Measurements from ENCODE around the gene HTRA3.

HTRA3 gene

DNA sequence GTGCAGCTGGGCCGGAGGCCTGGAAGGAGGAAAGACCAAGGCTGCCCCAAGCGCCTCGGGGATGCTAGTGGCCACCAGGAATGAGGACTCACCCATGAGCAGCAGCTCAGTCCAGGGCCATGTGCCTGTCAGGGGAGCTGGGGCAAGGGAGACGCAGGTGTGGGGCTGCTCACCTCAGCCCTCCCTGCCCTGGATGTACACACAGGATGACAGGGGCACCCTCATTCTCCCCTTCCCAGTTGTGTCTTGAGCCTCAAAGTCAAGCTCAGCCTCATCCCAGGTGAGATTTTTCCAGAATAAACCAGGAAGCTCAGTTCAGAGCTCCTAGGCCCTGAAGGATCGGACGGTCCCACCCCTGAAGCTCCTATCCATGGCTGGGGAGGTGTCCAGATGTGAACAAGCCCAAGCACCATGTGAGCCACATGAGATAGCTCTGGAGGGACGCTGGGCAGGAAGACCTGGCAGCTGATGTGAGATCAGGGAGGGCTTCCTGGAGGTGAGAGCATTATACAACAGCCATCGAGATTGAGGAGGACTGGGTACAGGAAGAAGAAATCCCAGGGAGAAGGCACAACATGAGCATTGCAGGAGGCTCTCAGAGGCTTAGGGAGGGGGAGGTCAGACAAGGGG is 23.0 kb downstream of the HTRA3 start:
- no peak for DNase-seq (ENCODE audit: low read depth)

DNA sequence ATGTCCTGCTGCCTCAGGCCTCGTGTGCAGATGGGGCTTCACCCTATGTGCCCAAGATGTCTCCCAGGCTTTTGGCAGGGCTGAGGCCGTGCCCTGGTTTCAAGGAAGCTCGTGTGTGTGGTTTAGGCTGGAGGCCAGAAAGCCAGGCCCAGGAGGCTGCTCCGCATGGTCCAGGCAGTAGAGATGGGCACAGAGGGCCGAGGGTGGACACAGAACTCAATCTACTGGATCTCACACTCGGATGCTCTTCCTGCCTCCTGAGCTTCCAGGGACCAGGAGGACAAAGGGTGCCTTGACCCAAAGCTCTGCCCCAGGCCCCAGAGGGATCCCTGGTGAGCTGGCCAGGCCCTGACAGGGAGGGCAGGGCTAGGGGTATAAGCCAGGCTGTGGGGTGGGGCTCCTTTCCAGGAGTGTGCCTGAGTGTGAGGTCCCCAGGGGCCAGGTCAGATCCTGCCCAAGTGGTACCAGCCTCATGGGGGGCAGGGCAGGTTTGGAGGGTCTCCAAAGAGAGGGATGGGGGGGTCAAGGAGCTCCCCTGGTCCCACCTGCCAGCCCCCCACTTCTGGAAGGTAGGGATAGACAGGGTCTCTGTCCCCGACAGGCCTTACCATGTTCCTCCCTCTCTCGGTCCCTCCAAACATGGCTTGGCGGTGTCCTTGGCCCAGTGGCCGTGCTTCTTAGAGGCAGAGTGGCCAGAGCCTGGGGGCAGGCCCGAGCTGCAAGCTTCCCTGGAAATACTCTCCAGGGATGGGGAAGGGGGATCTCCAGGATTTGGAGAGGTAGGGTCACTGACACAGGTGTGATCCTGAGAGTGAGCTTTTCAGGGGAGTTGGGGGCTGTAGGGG is 23.8 kb downstream of the HTRA3 start:
- DNase-seq (ENCODE audit: low read depth): no peak

DNA sequence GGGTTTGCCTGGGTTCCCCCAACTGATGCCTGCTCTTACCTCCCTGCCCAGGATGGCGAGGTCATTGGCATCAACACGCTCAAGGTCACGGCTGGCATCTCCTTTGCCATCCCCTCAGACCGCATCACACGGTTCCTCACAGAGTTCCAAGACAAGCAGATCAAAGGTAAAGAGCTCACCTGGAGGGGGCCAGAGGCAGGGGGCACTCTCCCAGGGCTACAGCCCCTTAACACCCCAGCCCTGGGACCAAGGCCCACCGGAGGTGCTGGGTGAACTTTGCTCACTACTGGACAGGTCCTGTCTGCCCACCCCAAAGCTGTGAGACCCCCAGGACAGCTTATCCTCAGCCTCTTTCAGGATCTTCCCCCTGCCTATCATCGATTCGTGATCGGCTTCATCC is 24.5 kb downstream of the HTRA3 start:
- DNase-seq (ENCODE audit: low read depth): no peak

DNA sequence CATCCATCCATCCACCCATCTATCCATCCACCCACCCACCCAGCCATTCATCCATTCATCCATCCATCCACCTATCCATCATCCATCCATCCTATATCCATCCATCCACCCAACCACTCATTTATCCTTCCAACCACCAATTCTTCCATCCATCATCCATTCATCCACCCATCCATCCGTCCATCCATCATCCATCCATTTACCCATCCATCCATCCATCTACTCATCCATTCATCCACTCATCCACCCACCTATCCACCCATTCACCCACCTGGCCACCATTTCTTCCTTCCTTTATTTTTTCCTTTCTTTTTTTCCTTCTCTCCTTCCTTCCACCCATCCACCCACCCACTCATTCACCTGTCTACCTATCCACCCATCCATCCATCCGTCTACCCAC is 25.2 kb downstream of the HTRA3 start:
- DNase-seq (ENCODE audit: low read depth): no peak

DNA sequence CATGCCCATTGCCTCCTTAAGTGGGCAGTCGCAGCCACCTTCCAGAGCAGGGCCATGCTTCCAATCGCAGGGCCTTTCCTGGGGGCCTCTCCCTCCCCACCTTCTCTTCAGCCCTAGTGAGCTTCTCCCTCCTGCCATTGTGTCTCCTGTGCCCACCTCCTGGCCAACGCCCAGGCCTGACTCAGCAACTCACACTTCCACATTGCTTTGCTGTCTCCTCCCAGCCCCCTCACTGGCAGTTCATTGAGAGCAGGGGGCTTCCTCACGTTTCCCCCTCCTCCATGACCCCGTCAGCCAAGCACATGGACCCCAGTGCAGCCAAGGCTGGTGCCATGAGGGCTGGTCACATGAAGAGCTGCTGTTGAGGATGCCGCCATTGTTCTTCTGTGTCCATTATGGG is 25.9 kb downstream of the HTRA3 start:
- DNase-seq (ENCODE audit: low read depth): no peak

DNA sequence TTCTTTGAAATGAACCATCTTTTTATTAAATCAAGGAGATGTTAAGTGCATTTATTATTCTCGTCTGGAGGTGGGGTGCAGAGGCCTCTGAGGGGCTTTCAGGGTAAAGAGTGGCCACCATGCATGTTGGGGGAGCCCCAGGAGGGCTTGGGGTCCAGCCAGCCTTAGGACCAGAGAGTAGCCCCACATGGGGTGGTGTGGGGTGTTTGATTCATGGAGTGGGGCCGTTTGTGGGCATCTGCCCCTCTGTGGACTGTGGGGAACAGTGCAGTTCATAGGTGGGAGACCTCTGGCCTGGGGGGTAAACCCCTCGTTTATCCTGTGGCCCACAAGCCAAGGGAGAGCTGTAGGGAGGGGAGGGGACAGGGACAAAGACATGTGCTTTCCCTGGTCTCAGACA is 26.9 kb downstream of the HTRA3 start:
- DNase-seq (ENCODE audit: low read depth): no peak

DNA sequence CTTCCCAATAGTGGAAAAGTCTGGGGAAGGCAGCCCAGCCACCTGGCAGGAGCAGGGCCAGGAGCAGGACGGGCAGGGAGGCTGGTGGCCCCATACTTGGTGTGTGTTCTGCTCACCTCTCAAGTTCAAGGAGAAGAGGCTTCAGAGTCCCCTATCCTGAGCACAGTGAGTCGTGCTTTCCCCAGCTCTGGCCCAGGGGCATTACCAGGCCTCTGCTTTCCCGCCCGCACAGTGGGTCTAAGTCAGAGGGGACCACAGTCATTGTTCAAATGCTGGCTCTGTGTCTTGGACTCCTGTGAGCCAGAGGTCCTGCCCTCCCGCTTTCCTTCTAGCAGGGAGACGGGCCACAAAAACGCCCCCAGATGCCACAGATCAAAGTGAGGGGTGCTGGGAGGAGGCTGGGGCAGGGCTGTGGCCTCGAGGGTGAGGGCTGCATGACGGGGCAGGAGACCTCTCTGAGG is 27.6 kb downstream of the HTRA3 start:
- DNase-seq (ENCODE audit: low read depth): no peak

DNA sequence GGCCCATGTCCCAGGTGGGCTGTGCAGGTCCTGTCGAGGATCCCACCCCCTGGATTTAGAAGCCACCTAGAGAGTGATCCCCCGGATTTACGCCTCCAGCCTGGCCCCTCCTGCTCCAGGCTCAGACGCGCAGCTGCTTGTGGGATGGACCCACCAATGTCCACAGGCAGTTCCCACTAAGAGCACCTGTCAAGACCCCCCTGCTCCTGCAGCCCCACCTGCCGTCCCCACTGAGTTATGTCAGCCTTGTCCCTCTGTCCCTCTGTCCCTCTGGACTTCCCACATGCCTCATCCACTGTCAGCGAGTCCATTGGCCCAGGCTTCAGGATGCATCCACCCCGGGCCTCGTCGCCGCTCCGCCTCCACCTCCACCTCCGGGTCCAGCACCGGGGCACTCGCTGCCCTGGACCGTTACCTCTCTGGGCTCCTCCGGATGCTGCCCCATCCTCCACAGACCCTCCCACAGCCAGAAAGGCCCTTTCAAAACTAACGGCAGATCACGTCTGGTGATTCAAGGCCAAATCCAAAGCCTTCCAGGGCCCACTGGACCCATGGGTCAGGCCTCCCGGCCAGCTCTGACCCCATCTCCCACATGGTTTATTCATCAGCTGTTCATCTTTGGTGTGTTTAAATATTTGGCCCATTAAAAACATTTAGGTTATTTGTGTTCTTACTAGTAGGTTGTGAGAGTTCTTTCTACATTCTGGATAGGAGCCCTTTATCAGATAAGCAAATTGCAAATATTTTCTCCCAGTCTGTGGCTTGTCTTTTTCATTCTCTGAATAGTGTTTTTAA is 28.3 kb downstream of the HTRA3 start:
- no peak for DNase-seq (ENCODE audit: low read depth)

DNA sequence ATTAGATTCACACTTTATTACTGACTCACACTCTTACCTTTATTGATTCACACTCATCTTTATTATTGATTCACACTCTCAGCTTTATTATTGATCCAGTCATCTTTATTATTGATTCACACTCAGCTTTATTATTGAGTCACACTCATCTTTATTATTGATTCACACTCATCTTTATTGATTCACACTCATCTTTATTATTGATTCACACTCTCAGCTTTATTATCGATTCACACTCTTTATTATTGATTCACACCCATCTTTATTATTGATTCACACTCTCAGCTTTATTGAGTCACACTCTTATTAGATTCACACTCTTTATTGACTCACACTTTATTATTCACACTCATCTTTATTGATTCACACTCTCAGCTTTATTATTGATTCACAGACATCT is 31.3 kb downstream of the HTRA3 start:
- DNase-seq (ENCODE audit: low read depth): no peak

DNA sequence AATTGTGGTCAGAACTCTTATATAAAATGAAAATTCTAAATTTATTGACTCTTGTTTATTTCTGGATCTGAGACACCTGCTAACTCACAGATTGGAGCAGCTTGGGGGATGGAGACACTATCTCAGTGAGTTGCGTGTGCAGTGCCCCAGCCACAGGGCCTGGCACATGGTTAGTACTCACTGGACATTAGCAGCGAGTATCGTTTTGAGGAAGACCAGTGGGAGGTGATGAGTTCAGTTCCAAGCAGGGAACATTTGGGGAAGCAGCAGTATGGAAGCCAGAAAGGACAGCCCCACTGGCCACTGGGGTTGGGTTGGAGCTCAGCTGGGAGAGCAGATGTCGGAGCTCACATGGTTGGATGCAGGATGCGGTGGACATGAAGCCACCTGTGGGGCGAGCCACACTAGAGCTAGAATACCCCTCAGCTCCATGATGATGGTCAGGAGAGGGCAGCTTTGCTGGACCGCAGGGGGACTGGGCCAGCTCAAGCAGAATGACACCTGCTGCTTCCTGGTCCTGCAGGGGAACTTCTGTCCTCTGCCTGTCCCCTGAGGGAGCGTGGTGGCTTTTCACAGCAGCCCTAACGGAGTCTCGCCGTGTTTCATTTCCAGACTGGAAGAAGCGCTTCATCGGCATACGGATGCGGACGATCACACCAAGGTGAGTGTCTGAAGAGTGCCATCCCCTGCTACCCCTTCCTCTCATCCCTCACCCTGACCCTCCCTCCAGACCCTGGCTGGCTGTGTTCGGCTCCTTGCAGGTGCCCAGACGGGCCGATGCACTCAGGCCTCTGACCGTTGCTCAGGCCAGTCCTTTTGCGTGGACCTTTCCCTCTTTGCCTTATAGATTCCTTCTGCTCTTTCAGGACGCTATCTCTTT is 32.5 kb downstream of the HTRA3 start:
- no peak for DNase-seq (ENCODE audit: low read depth)

DNA sequence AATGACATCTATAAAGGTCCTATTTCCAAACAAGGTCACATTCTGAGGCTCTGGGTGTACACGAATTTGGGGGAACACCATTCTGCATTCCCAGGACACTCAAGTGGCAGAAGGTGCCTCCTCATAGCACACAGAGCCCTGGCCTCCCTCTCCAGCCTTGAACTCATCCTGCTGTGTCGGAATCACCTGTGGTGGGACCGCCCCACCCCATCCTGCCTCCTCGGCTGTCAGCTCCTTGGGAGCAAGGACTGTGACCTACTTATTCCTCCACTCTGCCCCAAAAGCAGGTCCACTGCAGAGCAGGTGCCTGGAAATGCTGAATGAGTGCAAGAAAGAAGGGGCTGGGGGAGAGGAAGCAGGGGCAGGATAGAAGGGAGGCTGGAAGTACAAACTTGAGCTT is 33.5 kb downstream of the HTRA3 start:
- DNase-seq (ENCODE audit: low read depth): no peak

DNA sequence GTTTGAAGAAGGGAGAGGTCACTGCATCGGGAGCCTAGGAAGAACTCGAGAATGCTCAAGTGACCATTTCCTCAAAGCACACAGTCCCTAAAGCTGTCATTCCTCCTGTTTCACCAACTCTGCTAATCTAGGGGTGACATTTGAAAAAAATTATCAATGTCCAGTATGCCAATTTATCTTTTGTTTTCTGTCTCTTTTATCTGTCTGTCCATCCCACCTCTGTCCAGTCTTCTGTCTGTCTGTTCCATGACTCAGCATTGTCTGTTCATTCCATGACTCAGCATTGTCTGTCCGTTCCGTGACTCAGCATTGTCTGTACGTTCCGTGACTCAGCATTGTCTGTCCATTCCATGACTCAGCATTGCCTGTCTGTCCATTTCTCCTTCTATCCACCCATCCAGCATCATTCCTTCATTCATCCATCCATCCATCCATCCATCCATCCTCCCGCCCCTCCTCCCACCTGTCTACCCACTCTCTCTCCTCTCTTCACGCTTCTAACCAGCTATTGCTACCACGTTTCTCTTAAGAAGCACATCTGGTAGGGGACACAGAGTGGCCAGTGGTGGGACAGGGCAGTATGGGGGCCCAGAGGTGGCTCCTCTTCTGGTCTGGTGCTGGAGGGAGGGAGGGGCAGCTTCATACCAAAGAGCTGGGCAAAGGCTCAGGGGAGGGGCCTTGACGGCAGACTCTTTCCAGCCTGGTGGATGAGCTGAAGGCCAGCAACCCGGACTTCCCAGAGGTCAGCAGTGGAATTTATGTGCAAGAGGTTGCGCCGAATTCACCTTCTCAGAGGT is 34.1 kb downstream of the HTRA3 start:
- peak; percentile 95 for DNase-seq (ENCODE audit: low read depth)

DNA sequence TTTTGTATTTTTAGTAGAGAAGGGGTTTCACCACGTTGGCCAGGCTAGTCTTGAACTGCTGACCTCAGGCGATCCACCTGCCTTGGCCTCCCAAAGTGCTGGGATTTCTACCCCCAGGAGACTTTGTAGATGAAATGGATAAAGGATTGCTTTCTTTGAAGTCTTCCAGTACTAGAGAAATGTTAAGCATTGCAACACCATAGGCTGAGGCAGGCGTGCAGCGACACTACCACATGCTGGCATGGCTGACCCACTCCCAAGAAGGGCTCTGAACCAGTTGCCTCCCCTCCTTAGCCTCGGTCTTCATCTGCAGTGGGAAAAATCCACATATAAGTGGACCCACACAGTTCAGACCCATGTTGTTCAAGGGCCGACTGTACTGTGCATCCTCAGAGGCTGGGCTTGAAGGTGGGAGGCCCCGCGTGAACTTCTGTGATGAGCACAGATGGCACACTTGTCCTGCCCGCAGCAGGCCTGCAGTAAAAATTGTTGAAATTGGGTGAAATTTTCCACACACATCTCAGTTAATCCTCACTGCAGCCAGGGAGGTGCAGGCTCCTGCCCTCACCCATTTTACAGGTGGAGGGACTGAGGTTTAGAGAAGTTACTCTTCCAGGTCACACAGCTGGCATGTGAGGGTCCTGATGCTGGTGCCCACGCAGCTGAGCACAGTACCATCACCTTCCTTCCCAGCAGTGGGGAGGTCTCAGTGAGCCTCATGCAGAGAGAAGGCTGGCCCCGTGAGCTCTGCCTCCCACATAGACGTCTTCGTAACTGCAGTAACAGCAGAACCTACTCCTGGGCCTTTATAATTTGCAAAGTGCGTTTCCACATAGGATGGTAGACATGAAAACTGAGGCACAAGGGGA is 35.5 kb downstream of the HTRA3 start:
- no peak for DNase-seq (ENCODE audit: low read depth)

DNA sequence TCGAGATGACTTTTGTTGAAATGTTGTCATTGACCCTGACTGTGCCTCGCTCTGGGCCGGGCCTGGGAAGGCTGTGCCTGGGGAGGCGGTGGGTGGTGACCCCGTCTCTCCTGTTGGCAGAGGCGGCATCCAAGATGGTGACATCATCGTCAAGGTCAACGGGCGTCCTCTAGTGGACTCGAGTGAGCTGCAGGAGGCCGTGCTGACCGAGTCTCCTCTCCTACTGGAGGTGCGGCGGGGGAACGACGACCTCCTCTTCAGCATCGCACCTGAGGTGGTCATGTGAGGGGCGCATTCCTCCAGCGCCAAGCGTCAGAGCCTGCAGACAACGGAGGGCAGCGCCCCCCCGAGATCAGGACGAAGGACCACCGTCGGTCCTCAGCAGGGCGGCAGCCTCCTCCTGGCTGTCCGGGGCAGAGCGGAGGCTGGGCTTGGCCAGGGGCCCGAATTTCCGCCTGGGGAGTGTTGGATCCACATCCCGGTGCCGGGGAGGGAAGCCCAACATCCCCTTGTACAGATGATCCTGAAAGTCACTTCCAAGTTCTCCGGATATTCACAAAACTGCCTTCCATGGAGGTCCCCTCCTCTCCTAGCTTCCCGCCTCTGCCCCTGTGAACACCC is 36.4 kb downstream of the HTRA3 start:
- no peak for DNase-seq (ENCODE audit: low read depth)

DNA sequence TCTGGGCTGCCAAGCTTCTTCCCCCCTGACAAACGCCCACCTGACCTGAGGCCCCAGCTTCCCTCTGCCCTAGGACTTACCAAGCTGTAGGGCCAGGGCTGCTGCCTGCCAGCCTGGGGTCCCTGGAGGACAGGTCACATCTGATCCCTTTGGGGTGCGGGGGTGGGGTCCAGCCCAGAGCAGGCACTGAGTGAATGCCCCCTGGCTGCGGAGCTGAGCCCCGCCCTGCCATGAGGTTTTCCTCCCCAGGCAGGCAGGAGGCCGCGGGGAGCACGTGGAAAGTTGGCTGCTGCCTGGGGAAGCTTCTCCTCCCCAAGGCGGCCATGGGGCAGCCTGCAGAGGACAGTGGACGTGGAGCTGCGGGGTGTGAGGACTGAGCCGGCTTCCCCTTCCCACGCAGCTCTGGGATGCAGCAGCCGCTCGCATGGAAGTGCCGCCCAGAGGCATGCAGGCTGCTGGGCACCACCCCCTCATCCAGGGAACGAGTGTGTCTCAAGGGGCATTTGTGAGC is 37.0 kb downstream of the HTRA3 start:
- no peak for DNase-seq (ENCODE audit: low read depth)

DNA sequence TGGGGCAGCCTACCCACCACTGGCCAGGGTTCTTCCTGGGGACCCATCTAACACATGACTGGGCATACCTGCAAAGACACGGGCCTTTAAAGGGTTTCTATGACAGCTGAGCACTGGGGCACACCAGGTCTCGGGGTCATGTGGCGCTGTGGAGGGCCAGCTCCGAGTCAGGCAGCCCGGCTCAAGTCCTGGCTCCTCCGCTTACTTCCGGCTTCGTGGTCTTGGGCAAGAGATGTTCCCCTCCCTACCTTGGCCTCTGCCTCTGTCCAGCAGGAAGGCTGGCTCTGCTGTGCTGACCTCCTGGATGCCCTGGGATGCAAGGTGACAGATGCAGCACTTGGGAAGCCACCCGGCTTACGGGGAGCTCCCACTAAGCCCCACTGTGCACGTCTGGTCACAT is 37.6 kb downstream of the HTRA3 start:
- no peak for DNase-seq (ENCODE audit: low read depth)

DNA sequence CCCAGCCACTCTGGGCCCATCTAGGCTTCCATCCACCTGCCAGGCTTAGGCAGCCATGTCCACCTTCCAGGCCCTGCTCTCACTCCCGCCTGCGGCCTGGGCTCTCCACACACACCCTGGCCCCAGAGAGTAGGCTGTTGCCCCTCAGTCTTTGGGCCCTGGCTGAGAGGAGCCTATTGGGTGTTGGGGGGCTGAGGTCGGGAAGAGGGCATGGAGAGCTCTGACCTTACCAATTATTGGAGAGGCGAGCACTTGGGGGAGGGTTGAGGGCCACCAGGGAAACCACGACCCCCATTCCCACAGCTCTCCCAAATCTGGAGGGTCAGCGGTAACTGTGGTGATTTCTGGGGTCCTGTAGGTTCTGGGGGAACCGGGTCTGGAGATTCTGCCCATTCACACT is 38.2 kb downstream of the HTRA3 start:
- DNase-seq (ENCODE audit: low read depth): no peak

DNA sequence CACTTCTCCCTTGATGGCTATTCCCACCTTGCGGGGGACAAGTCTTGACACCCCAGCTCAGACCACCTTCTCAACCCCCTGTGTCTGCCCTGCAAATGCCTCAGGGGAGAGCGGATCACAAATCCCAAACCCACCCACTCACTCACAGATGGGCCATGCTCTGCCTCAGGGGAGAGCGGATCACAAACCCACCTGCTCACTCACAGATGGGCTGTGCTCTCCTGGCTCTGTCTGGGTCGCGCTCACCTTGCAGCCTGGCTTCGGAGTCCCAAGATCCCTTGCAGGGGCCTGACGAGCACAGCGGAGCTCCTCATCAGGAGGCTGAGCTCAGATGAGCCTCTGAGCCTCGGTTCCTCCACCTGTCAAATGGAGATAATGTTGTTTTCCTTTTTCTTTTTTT is 38.6 kb downstream of the HTRA3 start:
- DNase-seq (ENCODE audit: low read depth): no peak

All from ELR (cell line).